DOHH2 (cell line): ENCODE data around the gene PPP1R13B.

Experiments used
- H3F3A ChIP-seq: fragments of 200-600 bp; sonication (generic), shearing (Covaris generic); 2 replicates; pipeline ENCODE4 v1.6.0; 2016; ENCODE audit warnings: antibody characterized with exemption, mild to moderate bottlenecking; ENCODE audit not compliant: control insufficient read depth, insufficient read depth
- H3K27ac ChIP-seq: fragments of 200-600 bp; sonication (generic); 2 replicates; pipeline ENCODE4 v1.5.1; 2014; ENCODE audit warnings: low read depth, mild to moderate bottlenecking, low read length, moderate library complexity
- H3K27me3 ChIP-seq: fragments of 200-600 bp; sonication (generic); 2 replicates; pipeline ENCODE4 v1.6.1; 2014; ENCODE audit warnings: mild to moderate bottlenecking, low read length, mixed read lengths; ENCODE audit not compliant: control insufficient read depth
- H3K36me3 ChIP-seq: fragments of 200-600 bp; sonication (generic); 2 replicates; pipeline ENCODE4 v1.6.1; 2014; ENCODE audit warnings: mild to moderate bottlenecking, low read length, moderate library complexity, mixed read lengths; ENCODE audit not compliant: control insufficient read depth
- H3K4me1 ChIP-seq: fragments of 200-600 bp; sonication (generic); 2 replicates; pipeline ENCODE4 v1.6.1; 2014; ENCODE audit warnings: mild to moderate bottlenecking, low read length, mixed read lengths; ENCODE audit not compliant: control insufficient read depth
- H3K4me2 ChIP-seq: fragments of 200-600 bp; sonication (generic); 2 replicates; pipeline ENCODE4 v1.6.0; 2014; ENCODE audit warnings: mild to moderate bottlenecking, low read length, moderate library complexity
- H3K4me3 ChIP-seq: fragments of 200-600 bp; sonication (generic); 2 replicates; pipeline ENCODE4 v1.5.1; 2014; ENCODE audit warnings: mild to moderate bottlenecking, low read length, mixed read lengths
- H3K79me2 ChIP-seq: fragments of 200-600 bp; sonication (generic); 2 replicates; pipeline ENCODE4 v1.6.1; 2014; ENCODE audit warnings: mild to moderate bottlenecking, low read length, mixed read lengths; ENCODE audit not compliant: control insufficient read depth
- H3K9me2 ChIP-seq: fragments of 200-600 bp; sonication (generic); replicated peaks from 2 replicates; pipeline ENCODE4 v1.6.1; 2014; ENCODE audit warnings: mild to moderate bottlenecking, low read length, mixed read lengths; ENCODE audit not compliant: control insufficient read depth
- H3K9me3 ChIP-seq: fragments of 200-600 bp; sonication (generic); 2 replicates; pipeline ENCODE4 v1.6.1; 2014; ENCODE audit warnings: antibody characterized with exemption, low read length, mixed read lengths; ENCODE audit not compliant: control insufficient read depth, insufficient read depth
- H4K20me1 ChIP-seq: fragments of 200-600 bp; sonication (generic); 2 replicates; pipeline ENCODE4 v1.6.0; 2014; ENCODE audit warnings: low read depth, mild to moderate bottlenecking, antibody characterized with exemption, low read length, moderate library complexity; ENCODE audit not compliant: control insufficient read depth, insufficient read depth
- EZH2phosphoT487 ChIP-seq: fragments of 200-600 bp; sonication (generic); IDR thresholded peaks from 2 replicates; pipeline ENCODE4 v1.6.1; 2017; ENCODE audit warnings: borderline replicate concordance, mild to moderate bottlenecking, antibody characterized with exemption, low read length, moderate library complexity, mixed read lengths
- TF ChIP-seq, protein P1 (sequence below): fragments of 200-600 bp; sonication (generic); IDR thresholded peaks from one replicate; pipeline ENCODE4 v1.5.1; 2014; ENCODE audit warnings: antibody characterized with exemption, mild to moderate bottlenecking, low read depth, low read length; ENCODE audit not compliant: poor library complexity, severe bottlenecking

Gene PPP1R13B

DNA sequence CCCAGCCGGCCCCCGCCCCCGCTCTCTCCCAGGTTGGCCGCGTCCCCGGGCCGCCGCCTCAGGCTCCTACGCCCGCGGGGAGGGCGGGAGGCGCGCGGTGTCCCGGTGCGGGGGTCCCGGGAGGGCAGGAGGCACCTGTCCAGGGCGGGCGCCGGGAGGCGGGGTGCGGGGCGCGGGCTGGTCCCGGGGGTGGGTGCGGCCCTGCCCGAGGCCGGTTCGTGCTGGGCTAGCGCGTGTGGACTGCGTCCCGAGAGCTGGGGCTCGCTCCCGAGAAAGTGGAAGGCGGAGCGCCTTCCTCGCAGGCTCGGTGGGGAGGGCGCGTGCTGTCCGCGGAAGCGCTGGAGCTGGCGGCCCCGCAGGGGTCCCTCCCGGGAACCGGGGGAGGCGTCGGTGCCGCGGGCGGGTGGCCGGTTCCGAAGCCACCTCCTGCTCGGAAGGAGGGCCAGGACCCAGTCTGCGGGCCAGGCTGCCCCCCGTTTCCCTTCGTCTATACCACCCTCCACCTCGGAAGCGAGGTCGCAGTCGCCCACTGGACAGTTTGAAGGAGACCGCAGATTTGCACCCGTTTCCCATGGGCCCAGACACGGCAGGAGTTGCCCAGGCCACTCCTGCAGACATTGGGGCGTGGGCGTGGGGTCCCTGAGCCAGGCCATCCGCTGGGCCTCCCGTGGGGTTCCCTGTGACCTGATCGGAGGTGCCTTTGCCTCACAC lies 131.1 kb downstream of the PPP1R13B start:
- no peak overlapping the region for H3K27ac ChIP-seq
- peak overlapping the region; percentile 85 for H3K4me2 ChIP-seq
- no peaks in the 10 kb centered on the region for H3F3A ChIP-seq
- peaks cover 36% of the 10 kb centered on the region for H3K36me3 ChIP-seq
- H3K4me3 ChIP-seq: peak overlapping the region; percentile 74
- H3K9me3 ChIP-seq: no peaks in the 10 kb centered on the region
- peaks cover 5% of the 10 kb centered on the region; the same call in 1 of the 2 replicates for H4K20me1 ChIP-seq
- H3K27me3 ChIP-seq: no peaks in the 10 kb centered on the region
- no peaks in the 10 kb centered on the region for H3K9me2 ChIP-seq
- TF ChIP-seq EZH2phosphoT487: no peak
- TF ChIP-seq, protein P1, sequence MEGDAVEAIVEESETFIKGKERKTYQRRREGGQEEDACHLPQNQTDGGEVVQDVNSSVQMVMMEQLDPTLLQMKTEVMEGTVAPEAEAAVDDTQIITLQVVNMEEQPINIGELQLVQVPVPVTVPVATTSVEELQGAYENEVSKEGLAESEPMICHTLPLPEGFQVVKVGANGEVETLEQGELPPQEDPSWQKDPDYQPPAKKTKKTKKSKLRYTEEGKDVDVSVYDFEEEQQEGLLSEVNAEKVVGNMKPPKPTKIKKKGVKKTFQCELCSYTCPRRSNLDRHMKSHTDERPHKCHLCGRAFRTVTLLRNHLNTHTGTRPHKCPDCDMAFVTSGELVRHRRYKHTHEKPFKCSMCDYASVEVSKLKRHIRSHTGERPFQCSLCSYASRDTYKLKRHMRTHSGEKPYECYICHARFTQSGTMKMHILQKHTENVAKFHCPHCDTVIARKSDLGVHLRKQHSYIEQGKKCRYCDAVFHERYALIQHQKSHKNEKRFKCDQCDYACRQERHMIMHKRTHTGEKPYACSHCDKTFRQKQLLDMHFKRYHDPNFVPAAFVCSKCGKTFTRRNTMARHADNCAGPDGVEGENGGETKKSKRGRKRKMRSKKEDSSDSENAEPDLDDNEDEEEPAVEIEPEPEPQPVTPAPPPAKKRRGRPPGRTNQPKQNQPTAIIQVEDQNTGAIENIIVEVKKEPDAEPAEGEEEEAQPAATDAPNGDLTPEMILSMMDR: no peak
- peaks cover 31% of the 10 kb centered on the region for H3K4me1 ChIP-seq
- H3K79me2 ChIP-seq: peaks cover 87% of the 10 kb centered on the region

DNA sequence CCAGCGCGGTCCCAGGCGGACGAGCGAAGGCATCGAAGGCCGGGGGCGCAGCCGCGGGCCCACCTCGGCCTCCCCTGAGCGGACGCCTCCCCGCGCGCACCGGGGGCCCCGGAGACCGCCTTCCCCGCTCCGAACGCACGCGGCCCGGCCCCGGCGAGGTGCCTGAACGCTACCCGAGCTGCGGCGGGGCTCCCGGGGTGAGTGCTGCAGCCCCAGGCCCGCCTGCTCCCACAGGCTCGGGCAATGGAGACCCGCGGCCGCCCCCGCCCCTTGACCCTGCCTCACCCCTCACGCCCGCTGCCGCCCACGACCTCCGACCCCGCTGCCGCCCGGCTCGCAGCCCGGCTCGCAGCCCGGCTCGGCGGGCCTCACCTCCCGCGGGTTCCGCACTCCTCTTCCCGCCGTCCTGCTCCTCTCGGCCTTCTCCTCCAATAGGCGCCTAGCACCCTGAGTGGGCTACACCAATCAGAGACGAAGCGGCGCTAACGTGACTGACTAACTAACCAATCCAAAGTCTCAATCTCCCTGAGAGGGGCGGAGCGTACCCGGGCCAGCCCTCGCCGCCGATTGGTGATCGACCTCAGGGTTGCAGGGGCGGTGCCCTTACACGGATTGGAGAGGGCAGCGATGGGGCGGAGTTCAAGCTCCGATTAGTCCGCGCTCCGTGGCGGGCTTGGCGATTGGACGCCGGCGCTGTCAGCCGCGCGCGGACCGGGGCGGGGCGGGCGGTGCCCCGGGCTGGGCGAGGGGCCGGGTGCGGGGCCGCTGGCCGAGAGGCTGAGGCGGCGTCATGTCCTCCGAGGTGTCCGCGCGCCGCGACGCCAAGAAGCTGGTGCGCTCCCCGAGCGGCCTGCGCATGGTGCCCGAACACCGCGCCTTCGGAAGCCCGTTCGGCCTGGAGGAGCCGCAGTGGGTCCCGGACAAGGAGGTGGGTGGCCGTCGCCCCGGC lies 132.0 kb downstream of the PPP1R13B start, which contains the start of the genes XRCC3 and ZFYVE21:
XRCC3 (minus strand) TSS at position 400 of the 949 bp plus-strand sequence. CDS start 4,364 bp downstream, outside the sequence.
ZFYVE21 (plus strand) TSS at position 759 of the 949 bp plus-strand sequence; CDS start at position 791, 32 bp downstream.
- peak within 1 kb of the TSS; percentile 85 for H3K4me2 ChIP-seq
- peak within 1 kb of the TSS; percentile 82 for H3K4me3 ChIP-seq
- no peaks in the 10 kb centered on the region for H3K9me3 ChIP-seq
- H3K4me1 ChIP-seq: peaks cover 34% of the 10 kb centered on the region
- H3K27me3 ChIP-seq: no peaks in the 10 kb centered on the region
- TF ChIP-seq EZH2phosphoT487: no peak
- TF ChIP-seq, protein P1: no peak
- H3K27ac ChIP-seq: peak within 1 kb of the TSS; percentile 62
- peaks cover 87% of the 10 kb centered on the region for H3K79me2 ChIP-seq
- H3F3A ChIP-seq: no peaks in the 10 kb centered on the region
- no peaks in the 10 kb centered on the region for H3K9me2 ChIP-seq
- peaks cover 5% of the 10 kb centered on the region; the same call in 1 of the 2 replicates for H4K20me1 ChIP-seq
- peaks cover 43% of the 10 kb centered on the region for H3K36me3 ChIP-seq

DNA sequence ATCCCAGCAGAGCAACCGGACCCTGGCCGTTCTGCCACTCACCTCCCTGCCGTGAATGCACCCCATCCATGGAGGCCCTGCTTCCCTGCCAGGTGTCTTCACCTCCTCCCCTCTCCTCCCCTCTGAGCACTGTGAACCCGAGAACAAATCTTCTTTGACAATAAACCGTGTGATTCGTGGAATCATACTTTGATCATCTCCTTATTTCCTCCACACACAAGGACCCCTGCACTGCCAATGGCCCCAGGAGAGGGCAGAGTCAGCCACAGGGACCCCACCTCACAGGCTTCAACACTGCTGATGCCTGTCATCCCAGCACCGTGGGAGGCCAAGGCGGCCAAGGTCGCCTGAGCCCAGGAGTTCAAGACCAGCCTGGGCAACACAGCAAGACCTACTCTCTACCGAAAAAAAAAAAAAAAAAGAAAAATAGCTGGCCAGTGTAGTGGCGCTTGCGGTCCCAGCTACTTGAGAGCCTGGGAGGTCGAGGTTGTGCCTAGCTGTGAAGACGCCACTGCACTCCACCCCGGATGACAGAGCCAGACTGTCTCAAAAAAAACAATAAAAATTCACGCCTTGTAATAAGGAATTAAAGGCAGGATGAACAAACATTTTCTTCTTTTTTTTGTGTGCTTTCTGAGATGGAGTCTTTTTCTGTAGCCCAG lies 133.2 kb downstream of the PPP1R13B start:
- no peak for TF ChIP-seq EZH2phosphoT487
- TF ChIP-seq, protein P1: no peak
- Histone ChIP-seq H3K79me2 (peaks cover 86% of the 10 kb centered on the region), H3K4me1 (peaks cover 34% of the 10 kb centered on the region), H3F3A (no peaks in the 10 kb centered on the region), H3K27ac (peak overlapping the region; percentile 62; the same call in 1 of the 2 replicates), H3K27me3 (no peaks in the 10 kb centered on the region), H3K4me2 (peak overlapping the region; percentile 84), H3K36me3 (peaks cover 54% of the 10 kb centered on the region), H3K4me3 (peak overlapping the region; percentile 82), H4K20me1 (peaks cover 5% of the 10 kb centered on the region; the same call in 1 of the 2 replicates), H3K9me2 (no peaks in the 10 kb centered on the region), H3K9me3 (no peaks in the 10 kb centered on the region)
